Kidney capillary endothelial cell (primary cell): ENCODE measurements around the gene TTLL5.
"Not testable (repeated sequence)": the region's sequence is repeated elsewhere in the genome, so short reads cannot be mapped to it uniquely, and the experiment has no call there.

Source experiments
- DNase-seq: peaks from one replicate; pipeline ENCODE4 v3.0.0-alpha.2; 2018; ENCODE audit warnings: low spot score

Gene TTLL5

DNA sequence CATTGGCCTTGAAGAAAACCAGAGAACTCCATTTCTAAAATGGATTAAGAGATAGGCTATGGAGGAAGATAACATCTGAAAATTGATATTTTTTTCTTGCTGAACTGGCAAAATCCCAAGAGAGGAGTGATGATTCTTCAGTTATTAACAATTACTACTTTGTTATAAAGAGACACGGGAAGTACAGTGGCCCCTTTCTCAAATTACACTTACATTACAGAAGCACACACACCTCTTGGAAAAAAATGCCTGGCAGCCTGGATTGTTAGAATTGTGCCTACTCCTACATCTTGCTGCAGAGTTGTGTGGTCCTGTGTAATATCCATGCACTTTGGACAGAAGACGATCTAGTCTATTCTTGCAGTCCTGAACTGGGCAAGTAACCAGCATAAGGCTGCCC is 249.0 kb downstream of the TTLL5 start:
- no peak for DNase-seq

DNA sequence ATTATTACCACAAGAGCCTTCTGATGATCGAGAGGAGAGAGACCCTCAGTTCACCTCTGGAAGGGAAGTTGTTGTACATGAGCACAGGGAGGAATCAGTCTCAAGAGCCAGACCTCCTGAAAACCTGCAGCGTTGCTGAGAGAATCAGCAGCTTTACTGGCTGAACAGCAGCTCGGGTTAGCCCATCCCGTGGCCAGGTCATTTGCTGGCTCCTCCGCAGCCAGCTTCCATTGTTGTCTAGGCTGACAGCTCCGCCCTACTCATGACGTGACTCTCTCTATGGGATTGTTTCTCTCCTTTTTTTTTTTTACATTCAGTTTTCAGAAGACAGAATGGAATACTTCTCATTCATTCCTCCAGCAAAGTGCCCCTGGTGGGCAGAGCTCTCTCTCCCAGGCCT is 250.8 kb downstream of the TTLL5 start:
- DNase-seq = peak; percentile 35

DNA sequence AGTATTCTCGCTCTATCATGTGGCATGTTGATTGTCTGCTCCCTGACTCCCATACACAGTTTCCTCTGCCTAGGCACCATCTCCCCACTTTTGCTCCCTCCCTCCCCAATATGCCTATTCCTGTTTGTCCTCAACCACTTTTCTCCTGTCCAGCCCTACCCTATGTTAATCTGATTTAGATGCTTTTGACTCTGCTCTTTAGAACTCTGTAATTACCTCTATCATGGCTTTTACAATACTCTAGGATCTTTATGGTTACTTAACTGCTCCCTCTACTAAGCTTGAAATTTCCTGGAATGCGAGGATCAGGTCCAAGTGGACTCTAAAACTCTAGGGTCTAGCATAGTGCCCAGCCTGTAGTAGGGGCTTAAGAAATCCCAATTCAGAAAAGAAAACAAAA is 252.1 kb downstream of the TTLL5 start:
- DNase-seq = no peak

DNA sequence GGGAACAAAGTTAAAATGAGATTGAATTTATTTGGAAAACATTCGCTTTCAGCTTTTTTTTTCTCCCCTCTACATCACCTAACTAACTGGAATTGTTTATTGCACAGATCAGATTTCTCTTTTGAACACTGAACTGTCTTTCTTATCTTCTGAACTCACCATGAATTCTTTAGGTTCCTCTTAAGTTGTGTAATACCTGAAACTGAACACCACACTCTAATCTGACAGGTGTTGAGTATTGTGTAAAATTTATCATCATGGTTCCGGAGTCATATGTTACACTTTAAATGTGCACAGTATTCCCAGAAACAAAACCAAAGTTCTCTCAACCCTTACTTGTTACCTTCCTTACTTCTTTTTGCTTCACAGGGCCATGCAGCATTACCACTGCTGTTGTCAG is 254.0 kb downstream of the TTLL5 start:
- DNase-seq = no peak

DNA sequence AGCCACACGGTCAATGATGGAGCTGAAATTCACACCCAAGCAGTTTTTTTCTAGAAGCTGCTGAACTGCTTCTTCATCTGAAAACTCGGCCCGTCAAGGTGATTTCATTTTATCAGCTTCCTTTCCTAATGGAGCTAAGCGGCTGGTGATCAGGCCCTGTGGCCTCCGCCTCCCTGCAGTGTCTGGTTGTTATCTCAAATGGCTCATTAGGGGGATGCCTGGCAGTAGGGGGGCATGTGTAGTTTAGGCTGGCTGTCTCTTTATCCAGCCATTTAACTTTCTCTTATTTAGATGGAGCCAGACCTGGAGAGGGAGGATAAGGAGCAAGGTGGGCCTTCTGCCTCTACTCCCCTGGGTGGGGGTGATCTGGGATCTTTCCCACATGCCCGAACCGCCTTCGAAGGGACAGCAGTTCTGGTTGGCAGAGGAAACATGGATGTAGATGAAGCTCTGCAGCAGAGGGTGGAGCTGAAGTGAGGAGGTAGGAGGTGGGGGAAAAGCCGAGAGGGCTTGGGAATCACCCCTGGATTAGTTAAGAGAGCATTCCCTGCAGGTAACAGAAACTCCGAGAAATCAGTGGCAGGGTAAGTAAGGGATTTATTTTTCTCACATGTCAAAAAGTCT is 256.4 kb downstream of the TTLL5 start:
- DNase-seq = no peak

DNA sequence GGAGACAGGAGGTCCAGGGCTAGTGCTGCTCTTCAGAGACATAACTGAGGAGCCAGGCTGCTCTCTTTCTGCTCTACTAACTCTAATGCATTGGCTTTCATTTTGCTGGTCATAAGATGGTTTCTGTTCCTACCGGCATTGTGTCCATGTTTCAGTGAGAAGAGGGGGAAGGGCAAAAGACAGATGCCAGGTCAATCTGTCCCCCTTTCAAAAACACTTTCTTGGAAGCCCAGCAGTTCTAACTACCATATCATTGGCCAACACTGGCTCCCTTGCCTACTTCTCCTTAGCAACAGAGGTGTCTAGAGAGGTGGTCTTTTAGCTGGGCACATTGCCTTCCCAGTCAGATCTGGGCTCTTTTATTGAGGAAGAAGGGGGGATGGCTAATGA is 256.9 kb downstream of the TTLL5 start:
- DNase-seq = no peak

DNA sequence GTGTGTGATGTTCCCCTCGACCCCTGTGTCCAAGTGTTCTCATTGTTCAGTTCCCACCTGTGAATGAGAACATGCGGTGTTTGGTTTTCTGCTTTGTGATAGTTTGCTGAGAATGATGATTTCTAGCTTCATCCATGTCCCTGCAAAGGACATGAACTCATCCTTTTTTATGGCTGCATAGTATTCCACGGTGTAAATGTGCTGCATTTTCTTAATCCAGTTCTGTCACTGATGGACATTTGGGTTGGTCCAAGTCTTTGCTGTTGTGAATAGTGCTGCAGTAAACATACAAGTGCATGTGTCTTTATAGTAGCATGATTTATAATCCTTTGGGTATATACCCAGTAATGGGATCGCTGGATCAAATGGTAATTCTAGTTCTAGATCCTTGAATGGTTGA is 259.4 kb downstream of the TTLL5 start:
- not testable (repeated sequence) for DNase-seq

DNA sequence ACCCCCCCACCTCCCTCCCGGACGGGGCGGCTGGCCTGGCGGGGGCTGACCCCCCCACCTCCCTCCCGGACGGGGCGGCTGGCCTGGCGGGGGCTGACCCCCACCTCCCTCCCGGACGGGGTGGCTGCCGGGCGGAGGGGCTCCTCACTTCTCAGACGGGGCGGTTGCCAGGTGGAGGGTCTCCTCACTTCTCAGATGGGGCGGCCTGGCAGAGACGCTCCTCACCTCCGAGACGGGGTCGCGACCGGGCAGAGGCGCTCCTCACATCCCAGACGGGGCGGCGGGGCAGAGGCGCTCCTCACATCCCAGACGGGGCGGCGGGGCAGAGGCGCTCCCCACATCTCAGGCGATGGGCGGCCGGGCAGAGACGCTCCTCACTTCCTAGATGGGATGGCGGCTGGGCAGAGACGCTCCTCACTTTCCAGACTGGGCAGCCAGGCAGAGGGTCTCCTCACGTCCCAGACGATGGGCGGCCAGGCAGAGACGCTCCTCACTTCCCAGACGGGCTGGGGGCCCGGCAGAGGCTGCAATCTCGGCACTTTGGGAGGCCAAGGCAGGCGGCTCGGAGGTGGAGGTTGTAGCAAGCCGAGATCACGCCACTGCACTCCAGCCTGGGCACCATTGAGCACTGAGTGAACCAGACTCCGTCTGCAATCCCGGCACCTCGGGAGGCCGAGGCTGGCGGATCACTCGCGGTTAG is 264.2 kb downstream of the TTLL5 start:
- not testable (repeated sequence) for DNase-seq

DNA sequence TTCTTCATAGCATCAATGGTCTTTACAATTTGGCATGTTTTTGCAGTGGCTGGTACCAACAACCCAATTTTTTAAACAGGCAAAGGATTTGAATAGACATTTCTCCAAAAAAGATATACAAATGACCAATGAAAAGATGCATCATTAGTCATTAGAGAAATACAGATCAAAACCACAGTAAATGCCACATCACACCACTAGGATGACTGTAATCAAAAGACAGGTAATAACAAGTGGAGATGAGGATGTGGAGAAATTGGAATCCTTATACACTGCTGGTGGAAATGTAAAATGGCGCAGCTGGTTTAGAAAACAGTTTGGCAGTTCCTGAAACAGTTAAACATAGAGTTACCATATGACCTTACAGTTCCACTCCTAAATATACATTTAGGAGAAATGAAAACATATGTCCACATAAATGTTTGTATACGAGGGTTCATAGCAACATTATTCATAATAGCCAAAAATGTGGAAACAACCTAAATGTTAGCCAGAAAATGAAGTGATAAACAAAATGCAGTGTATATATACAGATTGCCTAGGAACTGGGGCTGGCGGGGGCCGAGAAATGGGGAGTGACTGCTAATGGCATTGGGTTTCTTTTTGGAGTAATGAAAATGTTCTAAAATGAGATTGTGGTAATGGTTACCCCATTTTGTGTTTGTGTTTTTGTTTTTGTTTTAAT is 265.5 kb downstream of the TTLL5 start:
- DNase-seq = no peak

DNA sequence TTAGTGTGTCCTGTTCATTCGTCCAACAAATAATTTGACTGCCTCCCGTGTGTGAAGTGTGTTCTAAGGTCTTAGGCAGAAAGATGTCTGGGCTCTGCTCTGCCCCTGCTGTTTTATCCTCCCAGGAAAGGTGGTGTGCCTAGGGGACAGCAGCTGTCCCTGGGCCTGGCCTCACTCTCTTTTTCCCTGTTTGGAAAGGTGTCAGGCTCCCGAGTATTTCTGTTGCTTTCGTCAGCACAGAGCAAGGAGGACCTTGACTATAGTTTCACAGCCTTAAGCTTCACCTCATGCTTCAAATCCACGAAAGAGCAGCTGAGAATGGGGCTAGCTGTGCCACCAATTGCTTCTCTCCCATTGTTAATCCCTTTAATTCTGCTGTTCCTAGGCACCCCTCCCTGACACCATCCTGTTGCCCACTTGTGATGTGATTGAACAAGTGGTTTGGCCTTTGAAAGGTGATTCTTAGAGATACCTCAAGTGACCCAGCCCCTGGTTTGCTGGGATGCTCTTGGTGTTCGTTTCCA is 266.6 kb downstream of the TTLL5 start:
- no peak for DNase-seq

DNA sequence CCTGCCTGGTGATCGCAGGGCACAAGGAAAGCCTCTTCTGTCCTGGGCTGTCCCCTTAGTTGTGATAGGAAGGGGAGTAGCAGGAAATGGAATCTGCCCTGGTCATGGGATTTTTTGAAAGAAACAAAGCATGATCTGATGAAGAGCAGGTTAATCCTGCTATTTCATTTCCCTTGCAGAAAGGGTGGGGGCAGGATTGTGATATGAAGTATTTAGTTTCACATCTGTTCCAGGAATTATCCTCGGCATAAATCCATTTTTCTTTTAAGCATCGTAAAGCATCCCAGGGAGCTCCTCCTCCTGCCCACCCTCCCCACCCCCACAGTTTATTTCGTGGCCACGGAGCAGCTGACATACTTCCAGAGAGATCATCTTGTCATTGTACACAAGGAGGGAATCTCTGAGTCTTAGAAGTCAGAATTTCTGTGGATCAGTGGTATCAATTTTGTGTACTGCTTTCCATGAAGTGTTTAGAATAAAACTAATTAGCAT is 267.7 kb downstream of the TTLL5 start:
- no peak for DNase-seq

DNA sequence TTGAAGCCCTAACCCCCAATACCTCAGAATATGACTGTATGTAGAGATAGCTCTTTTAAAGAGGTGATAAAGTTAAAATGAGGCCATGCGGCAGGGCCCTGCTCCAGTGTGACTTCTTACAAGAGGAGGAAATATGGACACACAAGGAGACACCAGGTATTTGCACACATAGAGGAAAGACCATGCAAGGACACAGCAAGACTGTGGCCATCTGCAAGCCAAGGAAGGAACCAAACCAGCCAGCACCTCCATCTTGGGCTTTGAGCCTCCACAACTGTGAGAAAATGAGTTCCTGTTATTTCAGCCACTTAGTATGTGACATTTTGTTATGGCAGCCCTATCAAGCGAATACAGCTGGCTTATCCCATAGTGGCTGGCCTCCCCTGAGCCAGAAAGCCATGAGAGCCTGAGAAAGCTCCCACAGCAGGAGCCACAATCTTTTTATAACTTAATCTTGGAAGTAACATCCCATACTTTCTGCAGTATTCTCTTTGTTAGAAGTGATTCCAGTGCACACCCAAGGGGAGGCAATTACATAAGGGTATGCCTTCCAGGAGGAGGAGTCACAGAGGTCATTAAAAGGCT is 272.8 kb downstream of the TTLL5 start:
- no peak for DNase-seq

DNA sequence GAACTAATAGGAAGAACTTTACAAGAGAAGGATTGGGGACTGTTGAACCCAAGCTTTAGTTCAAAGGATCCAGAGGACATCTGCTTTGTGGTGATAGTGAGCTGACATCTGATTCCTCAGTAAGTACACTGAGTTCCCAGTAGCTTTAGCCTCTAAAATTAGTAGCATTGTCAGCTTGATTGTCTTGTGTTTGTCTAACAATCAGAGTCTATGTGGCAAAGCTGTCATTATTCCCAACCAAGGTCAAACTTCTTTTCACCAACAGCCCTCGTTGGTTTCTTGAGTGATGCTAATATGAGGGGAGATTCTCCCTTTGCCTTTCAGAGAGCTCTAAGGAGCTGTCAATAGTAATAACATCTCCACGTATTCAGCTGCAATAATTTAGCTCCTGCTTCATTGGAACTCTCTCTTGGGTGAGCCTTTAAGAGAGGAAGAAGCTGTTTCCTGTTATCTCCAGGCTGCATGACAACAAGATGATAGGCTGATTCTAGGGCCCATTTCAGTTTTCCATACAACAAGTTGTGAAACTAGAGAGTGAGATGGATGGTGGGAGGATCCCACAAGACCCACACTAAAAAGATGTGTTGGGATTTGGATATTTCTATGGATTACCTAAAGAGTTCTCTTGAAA is 274.1 kb downstream of the TTLL5 start:
- DNase-seq = no peak

DNA sequence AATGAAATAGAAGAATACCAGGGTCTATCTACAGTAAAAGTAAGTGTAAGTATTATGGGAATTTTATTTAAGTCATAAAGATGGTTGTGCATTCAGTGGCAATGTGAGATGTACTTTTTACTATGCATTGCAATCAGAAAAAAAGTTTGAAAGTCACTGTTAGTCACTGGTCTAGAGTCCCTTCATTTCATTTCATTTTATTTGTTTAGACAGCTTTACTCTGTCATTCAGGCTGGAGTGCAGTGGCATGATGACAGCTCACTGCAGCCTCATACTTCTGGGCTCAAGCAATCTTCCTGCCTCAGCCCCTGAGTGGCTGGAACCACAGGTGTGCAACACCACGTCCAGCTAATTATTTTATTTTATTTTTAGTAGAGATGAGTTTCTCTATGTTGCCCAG is 278.2 kb downstream of the TTLL5 start:
- no peak for DNase-seq

DNA sequence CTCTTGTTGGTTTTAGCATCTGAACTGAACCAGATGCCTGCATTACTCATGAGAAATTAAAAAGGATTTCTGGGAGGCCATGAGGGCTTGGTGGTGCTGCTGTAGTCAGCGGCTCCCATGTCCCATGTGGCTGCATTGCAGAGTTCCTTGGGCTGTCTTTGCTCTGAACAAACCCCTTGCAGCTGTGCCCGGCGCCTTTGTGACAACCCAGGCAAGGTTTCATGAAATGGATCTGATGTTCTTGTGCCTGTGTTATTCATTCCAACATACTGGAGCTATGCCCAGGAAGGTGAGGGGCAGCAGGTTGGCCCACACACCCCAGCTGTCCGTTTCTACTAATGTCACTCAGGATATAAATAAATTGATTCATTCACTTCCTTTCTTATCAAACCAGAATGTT is 280.0 kb downstream of the TTLL5 start:
- DNase-seq = no peak

DNA sequence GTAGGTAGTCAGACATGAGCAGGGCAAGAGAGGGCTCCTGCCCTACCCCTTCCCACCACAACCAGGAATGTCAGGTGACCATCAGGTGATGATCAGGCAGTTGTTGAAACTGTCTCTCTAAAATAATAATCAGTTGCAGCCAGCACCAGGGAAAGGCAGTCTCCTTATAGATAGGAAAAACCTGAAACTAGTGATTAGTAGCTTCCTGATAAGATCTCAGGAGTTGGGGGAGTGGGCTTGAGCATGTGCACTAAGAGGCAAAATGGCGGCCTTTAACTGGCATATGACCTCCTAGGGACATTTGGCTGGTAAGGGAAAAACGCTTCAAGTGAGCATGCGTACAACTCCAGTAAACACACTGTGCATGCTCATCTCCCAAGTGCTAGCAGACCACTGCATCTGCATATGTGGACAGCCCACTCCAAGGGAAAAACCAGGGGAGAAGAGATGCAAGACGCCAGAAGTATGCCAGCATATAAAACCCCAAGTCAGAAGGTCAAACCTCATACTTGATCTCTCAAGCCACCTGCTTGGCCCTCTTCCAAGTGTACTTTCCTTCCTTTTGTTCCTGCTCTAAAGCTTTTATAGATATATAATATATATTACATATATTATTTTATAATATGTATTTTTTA is 283.7 kb downstream of the TTLL5 start:
- no peak for DNase-seq

DNA sequence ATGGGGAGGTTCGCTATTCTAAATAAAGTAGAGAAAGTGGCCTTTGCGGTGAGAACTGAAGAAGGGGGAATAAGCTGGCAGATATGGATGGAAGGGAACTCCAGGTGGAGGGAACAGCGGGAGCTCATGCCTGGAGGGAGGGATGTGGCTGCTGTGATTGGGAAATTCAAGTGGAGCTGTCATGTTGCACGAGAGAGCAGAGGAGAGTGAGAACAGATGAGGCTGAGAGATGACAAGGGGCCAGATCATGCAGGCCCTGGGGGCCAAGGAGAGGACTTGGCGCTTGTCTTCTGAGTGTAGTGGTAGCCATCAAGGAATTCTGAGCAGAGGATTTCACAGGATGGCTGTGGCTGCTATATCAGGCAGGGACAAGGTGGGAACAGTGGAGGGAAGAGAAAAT is 285.7 kb downstream of the TTLL5 start:
- DNase-seq = no peak

DNA sequence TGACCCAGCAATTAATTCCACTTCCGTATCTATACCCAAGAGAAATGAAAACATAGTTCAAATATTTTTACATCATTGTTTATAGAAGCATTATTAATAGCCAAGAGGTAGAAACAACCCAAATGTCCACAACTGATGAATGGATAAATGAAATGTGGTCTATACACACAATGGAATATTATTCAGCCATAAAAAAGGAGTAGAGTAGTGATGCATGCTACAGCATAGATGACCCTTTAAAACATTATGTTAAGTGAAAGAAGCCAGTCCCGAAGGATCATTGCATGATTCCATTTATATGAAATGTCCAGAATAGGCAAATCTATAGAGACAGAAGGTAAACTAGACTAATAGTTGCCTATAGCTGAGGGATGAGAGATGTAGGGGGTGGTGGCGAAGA is 291.4 kb downstream of the TTLL5 start:
- no peak for DNase-seq

DNA sequence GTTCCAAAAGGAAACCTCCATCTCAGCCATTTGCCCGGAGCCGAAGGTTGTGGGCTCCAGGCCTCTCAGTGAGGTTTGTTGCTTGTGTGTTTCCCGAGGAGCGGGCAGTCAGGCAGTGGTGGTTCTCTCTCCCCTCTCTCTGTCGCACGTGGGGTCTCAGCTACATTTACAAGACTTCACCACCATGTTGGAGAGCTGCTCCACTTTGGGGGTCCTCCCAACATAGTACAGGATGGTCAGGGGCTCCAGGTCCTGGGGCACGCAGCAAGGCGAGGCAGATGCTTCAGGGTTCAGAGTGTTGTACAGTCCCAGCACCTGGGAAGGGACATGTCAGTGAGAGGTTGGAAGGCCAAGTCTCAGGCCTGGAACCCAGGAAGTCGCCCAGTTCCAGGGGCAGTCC is 298.0 kb downstream of the TTLL5 start:
- DNase-seq = no peak

DNA sequence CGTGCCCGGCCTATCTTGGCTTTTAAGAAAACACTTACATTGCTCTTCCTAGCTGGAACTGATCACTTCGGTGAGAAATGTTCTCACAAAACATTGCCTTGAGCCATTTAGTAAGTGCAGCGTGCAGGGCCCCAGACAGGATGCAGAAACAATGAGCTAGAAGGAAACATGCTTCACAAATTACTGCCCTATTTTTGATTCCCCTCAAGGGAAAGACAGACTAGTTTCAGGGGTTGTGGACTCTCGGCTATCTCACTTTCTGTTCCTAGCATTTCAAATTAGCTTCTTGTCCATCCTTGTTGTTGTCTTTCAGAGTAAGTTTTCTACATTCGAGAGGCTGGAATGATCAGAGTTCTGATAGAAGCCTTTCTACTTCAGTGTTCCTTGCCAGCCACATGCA is 299.2 kb downstream of the TTLL5 start:
- DNase-seq = no peak

DNA sequence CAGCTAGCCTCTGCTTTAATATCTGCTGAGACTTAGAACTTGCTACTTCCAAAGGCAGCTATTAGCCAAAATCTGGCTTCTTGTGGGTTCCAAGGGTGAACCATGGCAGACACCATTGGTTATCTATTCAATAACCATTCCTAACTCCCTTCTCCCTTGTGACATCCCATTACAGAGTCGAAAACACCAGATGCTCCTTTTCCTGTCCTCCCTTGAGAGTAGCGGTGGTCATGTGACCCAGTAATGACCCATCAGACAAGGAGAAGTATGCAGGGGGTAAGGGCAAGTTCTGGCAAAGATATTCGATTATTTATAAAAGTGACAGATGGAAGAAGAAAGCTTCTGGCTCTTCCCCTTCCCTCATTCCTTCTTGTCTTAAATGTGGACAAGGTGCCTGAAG is 300.6 kb downstream of the TTLL5 start:
- DNase-seq = no peak

DNA sequence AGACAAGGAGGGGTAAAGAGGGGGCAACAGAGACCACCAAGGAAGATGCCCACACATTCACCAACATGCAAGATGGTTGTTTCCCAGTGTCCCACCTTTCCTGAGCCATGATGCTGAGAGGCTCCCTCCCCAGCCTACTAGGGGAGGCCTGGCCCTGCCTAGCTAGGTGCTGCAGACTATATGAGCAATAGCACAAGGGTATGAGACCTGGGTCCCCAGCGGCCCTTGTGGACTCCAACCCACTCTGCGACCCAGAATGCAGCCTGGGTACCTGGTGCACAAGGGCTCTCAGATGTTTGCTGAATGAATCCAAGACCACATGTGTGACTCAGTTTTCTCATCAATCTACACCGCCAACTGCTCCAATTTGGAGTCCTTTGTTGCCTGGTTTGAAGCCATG is 306.8 kb downstream of the TTLL5 start:
- no peak for DNase-seq
